ENCODE data around the gene CCDC134.

CCDC134 gene

DNA sequence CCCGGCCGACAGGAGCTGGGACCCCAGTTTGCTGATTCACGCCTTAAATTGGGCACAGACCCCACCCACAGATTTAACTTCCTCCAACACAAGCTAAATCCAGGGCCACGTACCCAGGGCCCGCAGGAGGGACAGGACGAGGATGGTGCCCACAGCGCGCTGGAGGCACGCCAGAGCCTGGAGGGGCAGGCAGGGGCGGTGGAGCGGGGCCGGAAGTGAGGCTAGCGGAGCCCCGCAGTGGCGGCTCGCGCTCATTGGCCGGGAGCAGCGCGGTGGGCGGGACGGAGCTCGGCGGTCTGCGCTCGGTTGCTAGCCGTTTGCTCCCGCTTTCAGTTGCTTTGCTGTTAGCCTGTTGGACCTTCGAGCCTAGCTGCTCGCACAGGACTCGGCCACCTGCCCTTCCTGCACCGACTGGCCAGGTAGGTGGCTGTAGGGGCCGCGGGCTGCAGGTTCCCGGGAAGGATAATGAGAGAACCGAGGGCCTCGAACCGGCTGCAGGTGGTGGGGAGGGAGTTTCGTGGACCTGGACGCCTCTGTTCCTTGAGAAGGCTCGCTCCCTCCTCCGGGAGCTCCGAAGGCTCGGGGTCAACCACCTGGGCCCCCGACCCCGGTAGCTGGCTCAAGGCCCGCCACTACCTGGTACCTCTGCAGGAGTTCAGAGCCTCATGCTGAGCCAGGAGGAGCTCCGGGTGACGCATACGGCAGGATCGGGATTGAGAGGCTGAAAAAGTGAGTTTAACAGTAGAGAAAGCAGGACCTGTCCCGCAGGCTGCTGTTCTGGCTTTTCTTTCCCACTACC, at the start of gene CCDC134:
TSS of gene CCDC134 (plus strand) at position 332 of the 799 bp plus-strand sequence. CDS start 8,212 bp downstream, outside the sequence.
- peak; percentile 84 for DNase-seq

DNA sequence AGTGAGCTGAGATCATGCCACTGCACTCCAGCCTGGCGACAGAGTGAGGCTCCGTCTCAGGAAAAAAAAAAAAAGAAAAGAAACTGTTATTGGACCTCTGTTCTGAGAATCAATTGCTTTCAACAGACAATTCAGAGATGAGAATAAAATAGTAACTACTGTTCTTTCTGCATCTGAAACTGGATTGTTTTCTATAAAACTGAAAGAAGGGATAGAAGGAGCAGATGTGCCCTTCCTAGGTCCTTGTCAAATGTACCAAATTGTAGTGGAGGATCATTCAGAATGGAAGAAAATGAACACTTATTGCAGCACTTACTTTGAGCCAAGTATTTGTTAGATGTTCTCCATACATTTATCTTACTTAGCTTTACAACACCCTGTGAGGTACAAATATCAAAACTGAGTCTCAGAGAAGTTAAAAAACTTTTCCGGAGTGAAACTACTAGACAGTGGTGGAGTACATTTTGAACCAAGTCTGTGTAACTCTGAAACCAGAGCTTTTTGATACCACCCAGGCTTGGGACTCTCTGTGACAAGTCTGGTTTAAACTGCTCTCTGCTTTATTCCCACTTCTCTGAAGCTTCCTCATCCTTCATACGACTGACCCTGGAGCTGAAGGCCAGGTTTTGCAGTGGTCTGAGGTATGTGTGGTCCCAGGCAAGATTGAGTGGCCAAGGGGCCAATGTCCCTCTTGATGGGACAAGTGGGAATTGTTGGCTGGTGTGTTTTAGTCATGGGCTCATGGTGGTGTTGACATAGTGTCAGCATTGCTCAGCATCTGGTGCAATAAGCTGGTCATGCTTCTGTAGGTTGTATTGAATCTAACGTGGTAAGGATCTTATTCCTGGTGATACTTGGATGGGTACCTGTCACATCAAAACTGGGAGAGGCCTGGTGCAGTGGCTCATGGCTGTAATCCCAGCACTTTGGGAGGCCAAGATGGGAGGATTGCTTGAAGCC, 48.2 kb upstream of the CCDC134 start:
- no peak for DNase-seq

DNA sequence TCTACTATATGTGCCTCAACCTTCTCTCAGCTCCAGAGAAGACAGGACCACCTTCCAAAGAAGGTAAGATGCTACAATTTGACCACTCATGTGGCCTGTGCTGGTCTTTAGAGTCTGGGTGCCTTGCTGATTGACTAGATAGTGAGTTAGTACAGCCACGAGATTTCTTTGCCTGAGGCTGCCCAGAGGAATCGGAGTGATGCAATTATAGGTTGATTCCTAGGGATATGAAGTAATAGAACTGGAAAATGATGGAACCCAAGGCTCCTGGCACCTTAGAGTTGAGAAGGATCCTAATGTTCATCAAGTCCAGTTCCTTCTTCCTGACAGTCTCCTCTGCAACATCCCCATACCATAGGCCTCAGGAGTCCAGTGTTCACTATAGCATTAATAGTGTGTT, 46.5 kb upstream of the CCDC134 start:
- no peak for DNase-seq

DNA sequence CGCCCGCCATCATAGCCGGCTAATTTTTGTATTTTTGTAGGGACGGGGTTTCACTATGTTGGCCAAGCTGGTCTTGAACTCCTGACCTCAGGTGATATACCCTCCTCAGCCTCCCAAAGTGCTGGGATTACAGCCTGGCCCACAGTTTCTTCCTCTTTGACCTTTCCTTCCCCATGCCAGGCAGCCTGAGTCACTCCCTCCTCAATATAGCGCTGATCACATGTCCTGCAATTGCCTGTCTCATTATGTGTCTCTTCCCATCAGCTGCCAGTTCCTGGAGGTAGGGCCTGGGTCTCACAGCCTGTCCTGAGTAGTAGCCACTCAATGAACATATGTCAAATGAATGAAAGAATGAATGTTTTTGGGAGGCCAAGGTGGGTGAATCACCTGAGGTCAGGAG, 43.0 kb upstream of the CCDC134 start:
- no peak for DNase-seq

DNA sequence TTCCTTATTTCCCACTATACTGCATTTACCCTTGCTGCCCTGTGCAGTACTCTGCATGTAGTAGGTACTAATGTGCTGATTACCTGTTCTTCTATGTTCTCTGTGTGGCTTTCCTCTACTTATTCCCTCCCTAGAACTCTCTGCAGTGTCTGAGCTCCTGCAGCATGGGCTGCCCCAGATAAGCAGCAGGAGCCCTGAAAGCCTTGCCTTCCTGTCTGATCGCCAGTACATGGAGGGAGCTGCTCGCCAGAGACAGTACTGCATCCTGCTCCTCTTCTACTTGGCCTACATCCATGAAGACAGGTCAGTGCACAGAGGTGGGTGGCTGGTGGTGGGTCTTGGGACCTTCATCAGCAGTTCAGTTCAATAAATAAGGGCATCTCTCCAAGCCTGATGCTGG, 42.2 kb upstream of the CCDC134 start:
- DNase-seq = no peak

DNA sequence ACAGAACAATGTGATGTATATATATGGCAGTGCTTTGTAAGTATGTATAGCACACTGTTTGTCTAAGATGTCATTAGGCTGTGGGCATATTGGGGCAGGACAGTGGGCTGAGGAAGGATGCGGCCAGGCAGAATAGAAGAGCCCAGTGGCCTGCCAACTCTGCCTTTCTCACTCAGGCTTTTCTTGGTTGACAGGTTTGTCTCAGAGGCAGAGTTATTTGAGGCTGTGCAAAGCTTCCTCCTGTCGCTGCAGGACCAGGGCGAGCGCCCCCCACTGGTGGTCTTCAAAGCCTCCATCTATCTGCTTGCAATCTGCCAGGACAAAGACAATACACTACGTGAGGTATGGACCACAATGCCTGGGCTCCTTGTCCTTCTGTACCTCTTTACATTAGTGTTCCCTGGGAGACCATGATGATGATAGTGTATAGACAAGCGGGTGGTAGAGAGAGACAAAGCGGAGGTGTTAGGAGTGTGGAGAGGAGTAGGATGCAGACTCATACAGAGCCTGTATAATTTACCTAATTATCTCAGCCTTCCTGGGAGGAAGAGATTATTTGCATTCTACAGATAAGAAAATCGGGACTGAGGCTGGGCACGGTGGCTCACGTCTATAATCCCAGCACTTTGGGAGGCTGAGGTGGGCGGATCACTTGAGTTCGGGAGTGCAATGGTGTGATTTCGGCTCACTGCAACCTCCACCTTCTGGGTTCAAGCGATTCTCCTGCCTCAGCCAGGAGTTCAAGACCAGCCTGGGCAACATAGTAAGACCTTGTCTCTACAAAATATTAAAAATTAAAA, 37.3 kb upstream of the CCDC134 start:
- no peak for DNase-seq

DNA sequence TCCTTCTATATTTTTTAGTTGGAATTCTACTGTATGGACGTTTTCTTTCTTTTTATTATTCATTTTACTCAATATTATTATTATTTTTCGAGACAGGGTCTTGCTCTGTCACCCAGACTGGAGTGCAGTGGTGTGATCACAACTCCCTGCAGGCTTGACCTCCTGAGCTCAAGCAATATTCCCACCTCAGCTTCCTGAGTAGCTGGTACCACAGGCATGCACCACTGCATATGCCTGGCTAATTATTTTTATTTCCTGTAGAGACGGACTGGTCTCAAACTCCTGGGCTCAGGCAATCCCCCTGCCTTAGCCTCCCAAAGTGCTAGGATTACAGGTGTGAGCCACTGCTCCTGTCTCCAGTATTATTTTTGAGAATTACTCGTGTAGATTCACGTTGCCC, 34.0 kb upstream of the CCDC134 start:
- no peak for DNase-seq

DNA sequence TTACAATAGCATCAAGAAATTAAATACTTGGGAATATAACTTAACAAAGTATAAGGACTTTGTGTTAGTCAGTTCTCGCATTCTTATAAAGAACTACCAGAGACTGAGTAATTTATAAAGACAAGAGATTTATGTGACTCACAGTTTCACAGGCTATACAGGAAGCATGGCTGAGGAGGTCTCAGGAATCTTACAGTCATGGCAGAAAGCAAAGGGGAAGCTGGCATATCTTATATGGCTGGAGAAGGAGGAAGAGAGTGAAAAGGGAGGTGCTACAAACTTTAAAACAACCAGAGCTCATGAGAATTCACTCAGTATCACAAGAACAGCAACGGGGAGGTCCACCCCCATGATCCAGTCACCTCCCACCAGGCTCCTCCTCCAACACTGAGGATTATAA, 32.0 kb upstream of the CCDC134 start:
- no peak for DNase-seq

DNA sequence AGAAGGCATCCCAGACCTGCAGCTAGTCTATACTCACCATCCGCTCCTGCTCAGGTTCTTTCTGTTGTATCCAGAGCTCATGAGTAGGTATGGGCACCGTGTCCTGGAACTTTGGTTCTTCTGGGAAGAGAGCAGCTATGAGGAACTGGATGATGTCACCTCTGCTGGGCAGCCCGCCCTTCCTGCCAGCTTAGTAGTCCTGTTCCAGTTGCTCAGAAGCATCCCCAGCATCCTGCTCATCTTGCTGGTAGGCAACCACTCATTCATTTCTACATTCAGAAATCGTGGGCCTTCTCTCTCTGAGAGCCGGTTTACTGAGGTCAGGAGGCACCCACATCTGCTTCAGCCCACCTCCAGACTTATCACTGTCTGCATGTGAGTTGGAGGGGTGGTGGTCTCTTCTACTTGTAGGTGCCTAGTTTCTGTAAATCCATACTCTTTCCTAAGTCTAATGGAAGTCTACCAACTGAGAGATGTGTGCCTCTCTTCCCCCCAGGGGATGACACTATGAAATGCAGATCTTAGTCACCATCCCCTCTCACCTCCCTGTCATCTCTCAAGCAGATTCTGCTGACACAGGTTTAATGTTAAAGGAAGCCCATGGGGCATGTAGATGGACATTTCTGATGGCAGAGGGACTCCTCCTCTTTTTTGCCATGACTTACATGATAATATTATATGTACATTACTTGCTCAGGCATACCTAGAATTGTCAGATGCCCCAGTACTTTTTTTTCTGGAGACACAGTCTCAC, 29.6 kb upstream of the CCDC134 start:
- no peak for DNase-seq

DNA sequence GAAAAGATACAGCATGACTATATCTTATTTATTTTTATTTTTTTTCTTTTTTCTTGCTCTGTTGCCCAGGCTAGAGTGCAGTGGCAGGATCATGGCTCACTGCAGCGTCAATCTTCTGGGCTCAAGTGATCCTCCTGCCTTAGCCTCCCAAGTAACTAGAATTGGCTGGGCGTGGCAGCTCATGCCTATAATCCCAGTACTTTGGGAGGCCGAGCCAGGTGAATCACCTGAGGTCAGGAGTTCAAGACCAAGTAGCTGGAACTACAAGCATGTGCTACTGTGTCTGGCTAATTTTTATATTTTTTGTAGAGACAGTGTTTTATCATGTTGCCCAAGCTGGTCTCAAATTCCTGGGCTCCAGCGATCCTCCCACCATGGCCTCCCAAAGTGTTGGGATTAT, 28.3 kb upstream of the CCDC134 start:
- DNase-seq = no peak

DNA sequence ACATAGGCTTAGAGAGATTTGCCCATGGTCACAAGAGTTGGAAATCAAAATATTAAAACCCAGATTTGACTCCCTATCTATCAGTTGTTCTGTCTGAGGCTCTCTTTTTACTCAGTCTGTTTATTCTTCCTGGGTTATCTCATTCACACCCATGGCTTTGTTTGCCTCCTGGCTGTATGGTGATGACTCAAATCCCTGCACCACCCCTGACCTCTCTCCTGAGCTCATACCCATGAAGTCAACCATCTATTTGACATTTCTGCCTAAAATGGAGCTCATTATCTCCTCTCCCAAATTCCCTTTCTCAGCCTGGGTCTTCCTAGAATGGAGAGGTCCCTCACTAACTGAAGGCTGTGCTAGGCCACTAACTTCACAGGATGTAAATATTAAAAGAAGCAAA, 27.8 kb upstream of the CCDC134 start:
- DNase-seq = no peak

DNA sequence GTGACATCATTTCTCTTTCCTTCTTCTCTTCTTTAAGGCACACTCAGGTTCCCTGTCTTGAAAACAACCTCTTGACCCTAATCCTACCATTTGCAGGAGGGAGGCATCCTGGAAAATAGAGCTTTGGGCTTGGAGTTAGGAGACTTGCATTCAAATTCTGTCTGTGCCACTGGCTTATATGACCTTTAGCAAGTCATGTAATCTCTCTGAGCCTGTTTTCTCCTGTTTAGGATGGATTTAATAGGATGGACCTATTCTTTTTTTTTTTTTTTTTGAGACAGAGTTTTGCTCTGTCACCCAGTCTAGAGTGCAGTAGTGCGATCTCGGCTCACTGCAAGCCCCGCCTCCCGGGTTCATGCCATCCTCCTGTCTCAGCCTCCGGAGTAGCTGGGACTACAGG, 25.1 kb upstream of the CCDC134 start:
- DNase-seq = no peak

DNA sequence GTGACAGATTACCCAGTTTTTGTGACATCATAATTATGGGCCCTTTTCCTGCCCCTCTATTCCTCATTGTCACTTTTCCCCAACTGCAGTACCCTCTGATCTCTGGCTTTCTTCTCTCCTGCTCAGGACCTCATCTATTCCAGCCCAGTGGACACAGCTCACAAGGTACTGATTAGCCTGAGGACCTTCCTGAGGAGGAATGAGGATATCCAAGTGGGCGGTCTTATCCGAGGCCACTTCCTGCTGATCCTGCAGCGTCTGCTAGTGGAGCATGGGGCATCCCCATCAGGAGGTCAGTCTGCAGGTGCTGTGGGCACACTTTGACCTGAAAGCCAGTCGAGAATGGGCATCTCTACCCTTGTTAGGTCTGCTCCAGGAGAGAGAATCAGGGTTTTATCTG, 24.5 kb upstream of the CCDC134 start:
- no peak for DNase-seq

DNA sequence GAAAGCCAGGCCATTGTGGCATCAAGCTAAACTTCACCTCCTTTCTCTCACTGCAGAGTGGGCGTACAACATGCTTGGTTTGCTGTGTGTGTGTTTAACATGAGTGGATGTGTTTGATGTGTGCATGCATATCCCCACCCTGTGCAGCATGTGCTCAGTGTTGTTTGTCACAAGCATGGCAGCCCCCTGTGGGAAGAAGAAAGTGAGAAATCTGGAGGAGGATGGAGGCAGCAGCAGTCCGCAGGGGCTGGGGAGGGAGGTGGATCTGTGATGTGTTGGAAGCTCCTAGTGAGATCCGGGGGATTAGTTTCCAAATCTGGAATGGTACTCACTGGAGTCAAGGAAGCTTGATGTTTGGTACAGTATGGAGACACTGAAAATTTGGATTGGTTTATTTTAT, 24.1 kb upstream of the CCDC134 start:
- no peak for DNase-seq

DNA sequence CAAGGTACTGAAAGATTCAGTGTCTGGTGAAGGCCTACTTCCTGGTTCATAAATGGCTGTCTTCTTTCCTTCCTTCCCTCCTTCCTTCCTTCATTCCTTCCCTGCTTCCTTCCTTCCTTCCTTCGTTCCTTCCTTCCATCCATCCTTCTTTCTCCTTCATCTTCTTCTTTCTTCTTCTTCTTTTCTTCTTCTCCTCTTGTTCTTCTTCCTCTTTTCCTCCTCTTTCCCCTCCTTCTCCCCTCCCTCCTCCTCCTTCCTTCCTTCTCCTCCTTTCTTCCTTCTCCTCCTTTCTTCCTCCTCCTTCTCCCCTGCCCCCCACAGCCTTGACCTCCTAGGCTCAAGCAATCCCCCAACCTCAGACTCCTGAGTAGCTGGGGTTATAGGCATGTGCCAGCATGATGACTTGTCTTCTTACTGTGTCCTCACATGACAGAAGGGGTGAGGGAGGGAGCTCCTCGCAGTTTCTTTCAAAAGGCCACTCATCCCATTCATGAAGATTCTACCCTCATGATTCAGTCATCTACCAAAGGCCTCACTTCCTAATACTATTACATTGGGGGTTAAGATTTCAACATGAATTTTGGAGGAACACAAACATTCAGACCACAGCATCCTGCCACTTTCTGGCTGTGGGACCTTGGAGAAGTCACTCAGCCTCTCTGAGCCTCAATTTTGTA, 22.6 kb upstream of the CCDC134 start:
- DNase-seq = no peak

DNA sequence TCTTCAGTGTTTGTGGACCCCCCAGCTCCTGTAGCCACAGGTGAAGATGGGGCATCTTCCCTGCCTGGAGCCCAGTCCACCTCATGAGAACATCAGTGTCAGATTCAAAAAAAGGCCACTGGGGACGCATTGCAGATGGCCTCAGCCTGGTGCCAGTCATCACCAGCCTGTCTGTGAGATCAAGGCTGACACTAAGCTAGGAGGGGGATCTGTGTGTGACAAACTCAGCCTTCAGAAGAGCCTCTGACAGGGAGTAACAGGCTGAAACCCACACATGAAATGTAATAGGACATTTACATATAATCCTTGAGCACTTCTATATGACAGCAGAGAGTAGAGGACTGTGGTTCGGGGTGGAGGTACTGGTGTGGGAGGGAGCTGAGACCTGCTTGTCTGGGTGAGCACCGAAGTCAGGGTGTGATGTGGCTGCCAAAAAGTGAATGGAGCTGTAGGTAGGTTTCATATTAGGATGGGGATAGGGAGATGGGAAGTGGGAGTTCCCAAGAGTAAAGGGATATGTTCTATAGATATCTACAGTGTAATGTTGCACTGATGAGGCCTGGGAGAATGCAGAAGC, 20.5 kb upstream of the CCDC134 start:
- DNase-seq = no peak

DNA sequence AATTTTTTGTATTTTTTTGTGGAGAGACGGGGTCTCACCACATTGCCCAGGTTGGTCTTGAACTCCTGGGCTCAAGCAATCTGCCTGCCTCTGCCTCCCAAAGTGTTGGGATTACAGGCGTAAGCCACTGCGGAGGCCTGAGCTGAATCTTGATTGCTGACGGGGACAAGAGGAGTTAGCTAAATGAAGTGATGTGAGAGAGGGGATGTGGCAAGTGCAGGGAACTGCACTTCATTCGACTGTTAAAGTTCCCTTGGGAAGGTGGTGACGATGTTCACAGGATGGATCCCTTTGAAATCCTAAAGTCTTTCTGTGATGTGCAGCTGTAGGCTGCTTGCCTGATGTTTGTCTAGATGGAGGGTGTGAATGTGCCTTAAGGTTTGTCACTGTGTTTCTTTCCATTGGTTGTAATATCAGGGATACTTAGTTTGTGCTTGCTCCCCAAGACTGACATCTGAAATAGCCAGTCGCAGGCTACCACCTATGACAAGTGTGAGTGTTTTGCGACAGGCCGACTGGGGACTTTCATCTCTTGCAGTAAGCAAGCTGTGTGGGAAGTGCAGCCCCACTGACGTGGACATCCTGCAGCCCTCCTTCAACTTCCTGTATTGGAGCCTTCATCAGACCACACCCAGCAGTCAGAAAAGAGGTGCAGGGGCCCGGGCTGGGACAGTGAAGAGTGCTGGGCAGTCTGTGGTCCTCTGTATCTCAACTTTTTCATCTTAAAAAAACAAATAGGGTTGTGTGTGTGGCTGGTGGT, 19.6 kb upstream of the CCDC134 start:
- DNase-seq = no peak

DNA sequence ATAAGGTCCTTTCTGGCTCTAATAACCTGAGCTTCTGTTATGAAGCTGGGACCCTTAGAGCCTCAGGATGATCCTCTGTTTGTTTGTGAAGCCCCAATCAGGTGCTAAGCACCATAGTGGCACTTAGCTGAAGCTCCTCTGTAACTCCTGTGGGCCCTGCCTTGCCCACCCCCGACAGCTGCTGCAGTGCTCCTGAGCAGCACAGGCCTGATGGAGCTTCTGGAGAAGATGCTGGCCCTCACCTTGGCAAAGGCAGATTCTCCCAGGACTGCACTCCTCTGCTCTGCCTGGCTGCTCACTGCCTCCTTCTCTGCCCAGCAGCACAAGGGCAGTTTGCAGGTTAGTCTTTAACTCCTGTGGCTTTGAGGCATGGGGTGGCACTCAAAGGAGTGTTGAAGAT, 19.0 kb upstream of the CCDC134 start:
- DNase-seq = no peak

DNA sequence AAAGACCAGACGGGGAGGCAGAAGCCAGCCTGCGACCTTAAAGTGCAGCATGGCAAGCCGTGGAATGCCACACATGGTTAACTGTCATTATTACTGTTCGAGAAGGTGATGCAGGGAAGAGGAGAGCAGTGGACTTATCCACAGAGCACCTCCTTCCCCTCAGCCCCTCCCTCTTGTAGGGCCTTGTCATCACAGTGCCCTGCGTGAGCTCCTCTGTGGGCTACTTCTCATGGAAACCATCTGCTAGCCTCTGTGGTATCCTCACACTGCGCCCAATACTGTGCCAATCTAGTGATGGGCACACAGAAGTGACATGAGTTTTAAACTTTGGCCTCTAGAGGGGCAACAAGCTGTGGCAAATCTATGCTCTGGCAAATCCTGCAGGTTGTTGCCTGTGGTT, 18.2 kb upstream of the CCDC134 start:
- DNase-seq = no peak

DNA sequence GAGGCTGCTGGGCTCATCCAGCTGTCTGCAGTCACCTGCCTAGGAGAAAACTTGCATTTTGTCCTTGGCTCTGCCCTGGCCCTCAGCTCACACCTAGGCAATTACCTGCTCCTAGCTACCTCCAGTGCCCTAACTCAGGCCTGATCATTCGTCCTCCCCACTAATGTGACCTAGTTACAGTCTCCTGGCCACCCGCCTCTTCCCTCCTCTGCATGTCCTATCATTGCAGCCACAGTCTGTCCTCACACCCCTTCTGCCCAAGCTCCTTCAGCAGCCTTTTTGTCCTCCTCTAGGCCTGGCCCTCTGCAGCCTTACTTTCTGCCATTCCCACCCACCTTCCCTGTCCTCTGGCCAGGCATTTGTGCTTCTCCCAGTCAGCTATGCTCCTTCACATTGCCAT, 17.7 kb upstream of the CCDC134 start:
- no peak for DNase-seq

DNA sequence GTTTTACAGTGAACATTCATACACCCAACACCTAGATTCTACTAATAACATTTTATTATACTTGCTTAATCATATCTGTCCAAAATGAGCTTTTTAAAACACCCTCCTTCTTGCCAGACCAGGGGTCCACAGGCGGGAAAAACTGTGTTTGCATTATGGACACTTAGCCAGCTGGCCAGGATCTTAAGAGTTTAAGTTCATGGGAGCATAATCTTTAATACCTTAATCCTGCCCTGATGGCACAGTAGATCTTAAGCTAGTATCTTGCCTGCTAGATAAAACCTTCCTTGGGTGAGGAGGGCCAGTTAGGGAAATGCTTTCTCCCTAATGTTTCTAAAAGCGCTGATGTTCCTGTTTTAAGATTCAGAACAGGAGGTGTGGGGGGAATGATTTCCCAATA, 13.1 kb upstream of the CCDC134 start:
- no peak for DNase-seq

Data from NCI-H1092 (cell line).